Body of pancreas (tissue), 4 donors: ENCODE results near the gene EAF1.

Source experiments
- POLR2A ChIP-seq, 3 donors: fragments of 450-650 bp; IDR thresholded peaks; one replicate each; pipeline ENCODE4 v1.6.1; 2016; ENCODE audit warnings: antibody characterized with exemption in 3 of 3, mild to moderate bottlenecking in 2 of 3
- TF ChIP-seq, protein P1 (sequence below), 7 experiments: fragments of 450-650 bp in 4 of 7; fragments of 200-600 bp in 3 of 7; sonication (generic) in 3 of 7; IDR thresholded peaks; one replicate each; pipeline ENCODE4 v1.5.1; 2016 to 2019; ENCODE audit warnings: antibody characterized with exemption in 7 of 7

DNA sequence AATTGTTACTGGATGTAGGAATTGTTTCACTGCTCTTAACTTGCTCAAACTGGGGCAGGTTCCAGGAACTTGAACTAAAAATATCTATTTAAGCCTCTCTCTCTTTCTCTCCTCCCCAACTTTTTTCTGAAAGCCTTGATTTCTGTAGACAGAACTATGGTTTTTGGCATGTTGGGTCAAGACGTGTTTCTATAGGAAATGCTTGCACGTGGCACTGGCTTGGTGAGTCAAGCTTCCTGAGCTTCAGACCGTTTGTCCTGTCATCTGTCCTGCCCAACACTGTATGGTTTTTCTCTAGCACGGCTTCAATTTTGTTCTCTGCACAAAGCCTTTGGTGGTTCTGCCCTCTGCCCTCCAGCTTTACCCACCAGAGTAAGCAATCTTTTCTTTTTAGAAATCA is 13.5 kb downstream of the EAF1 start:
- TF ChIP-seq, protein P1, sequence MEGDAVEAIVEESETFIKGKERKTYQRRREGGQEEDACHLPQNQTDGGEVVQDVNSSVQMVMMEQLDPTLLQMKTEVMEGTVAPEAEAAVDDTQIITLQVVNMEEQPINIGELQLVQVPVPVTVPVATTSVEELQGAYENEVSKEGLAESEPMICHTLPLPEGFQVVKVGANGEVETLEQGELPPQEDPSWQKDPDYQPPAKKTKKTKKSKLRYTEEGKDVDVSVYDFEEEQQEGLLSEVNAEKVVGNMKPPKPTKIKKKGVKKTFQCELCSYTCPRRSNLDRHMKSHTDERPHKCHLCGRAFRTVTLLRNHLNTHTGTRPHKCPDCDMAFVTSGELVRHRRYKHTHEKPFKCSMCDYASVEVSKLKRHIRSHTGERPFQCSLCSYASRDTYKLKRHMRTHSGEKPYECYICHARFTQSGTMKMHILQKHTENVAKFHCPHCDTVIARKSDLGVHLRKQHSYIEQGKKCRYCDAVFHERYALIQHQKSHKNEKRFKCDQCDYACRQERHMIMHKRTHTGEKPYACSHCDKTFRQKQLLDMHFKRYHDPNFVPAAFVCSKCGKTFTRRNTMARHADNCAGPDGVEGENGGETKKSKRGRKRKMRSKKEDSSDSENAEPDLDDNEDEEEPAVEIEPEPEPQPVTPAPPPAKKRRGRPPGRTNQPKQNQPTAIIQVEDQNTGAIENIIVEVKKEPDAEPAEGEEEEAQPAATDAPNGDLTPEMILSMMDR (IDR thresholded peaks at IDR 0.05), result no peak
- TF ChIP-seq POLR2A (IDR thresholded peaks at IDR 0.05), result no peak
